Thoracic aorta (tissue), 2 donors: Measurements from ENCODE around the gene FAT2. TPM values are rescaled to one million over a fixed set of nuclear protein-coding genes. Genes with fewer than 3 reads are reported as not detected.

ENCODE experiments used
- ATAC-seq: fragments of 150-250 bp; one replicate; pipeline ENCODE4 v1.8.0; 2017; ENCODE audit warnings: low read depth; ENCODE audit not compliant: insufficient number of reproducible peaks, low FRiP score
- DNase-seq: peaks from one replicate; pipeline ENCODE4 v3.0.0-alpha.2; 2020; ENCODE audit warnings: low spot score
- H3K27ac ChIP-seq, 2 donors: fragments of 200-600 bp; sonication (generic); 1 replicate in 1 of 2; 2 replicates in 1 of 2; pipeline ENCODE4 v1.5.1; 2016; ENCODE audit warnings: mild to moderate bottlenecking in 2 of 2, moderate library complexity in 2 of 2
- H3K27me3 ChIP-seq: fragments of 200-600 bp; sonication (generic); replicated peaks from 2 replicates; pipeline ENCODE4 v1.6.0; 2016; ENCODE audit warnings: mild to moderate bottlenecking; ENCODE audit not compliant: insufficient read depth
- H3K36me3 ChIP-seq: fragments of 200-600 bp; sonication (generic); one replicate; pipeline ENCODE4 v1.5.1; 2016
- H3K4me1 ChIP-seq, 2 donors: fragments of 200-600 bp; sonication (generic); 1 replicate in 1 of 2; 2 replicates in 1 of 2; pipeline versions ENCODE4 v1.5.1 to v1.6.0; 2016; ENCODE audit warnings: low read depth in 2 of 2, mild to moderate bottlenecking in 1 of 2; ENCODE audit not compliant: control insufficient read depth in 1 of 2
- H3K4me3 ChIP-seq: fragments of 200-600 bp; sonication (generic); 2 replicates; pipeline ENCODE4 v1.5.1; 2016; ENCODE audit warnings: mild to moderate bottlenecking
- H3K9me3 ChIP-seq: fragments of 200-600 bp; sonication (generic); 2 replicates; pipeline ENCODE4 v1.5.1; 2016
- CTCF ChIP-seq: fragments of 200-600 bp; sonication (generic); IDR thresholded peaks from one replicate; pipeline ENCODE4 v1.5.1; 2019; ENCODE audit warnings: antibody characterized with exemption
- total RNA-seq, 2 donors: library from RNA; depleted of rRNA; stranded (reverse); fragments of >200 nt; gene quantifications; one replicate each; pipeline versions ENCODE4 v1.1.0 to v1.2.3, GENCODE V29; 2016

The FAT2 gene
- total RNA-seq, 2 donors from 2014 or later = 0.14 TPM; not detected in 1

DNA sequence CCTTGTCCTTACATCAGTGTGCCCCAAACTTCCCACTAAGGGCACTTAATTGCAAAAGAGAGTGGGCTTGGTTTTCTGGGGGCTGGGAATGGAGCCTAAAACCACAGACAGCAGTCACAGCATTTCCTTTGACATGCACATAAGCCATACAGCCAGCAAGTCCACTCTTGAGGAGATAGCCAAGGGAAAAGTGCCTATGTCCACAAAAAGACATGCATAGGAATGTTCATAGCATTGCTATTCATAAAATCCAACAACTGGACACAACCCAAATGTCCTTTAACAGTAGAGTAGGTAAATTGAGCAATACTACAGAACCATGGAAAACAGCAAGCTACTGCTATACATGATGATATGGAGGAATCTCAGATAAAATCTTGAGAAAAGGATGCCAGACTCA, 11.7 kb upstream of the FAT2 start:
- no peaks in the 10 kb centered on the region for H3K27me3 ChIP-seq
- H3K9me3 ChIP-seq = no peaks in the 10 kb centered on the region
- no peaks in the 10 kb centered on the region for H3K4me1 ChIP-seq
- ATAC-seq = no peak
- no peak for TF ChIP-seq CTCF
- H3K36me3 ChIP-seq = no peaks in the 10 kb centered on the region
- no peak overlapping the region for H3K27ac ChIP-seq
- H3K4me3 ChIP-seq = no peak overlapping the region
- no peak for DNase-seq

- no peak for TF ChIP-seq CTCF
- no peaks in the 10 kb centered on the region for H3K4me1 ChIP-seq
- ATAC-seq = no peak
Measured at GRCh38 chr5:151601391-151601790, 10.3 kb upstream of the FAT2 start.

GRCh38 chr5:151600069-151600665, 9.0 kb upstream of the FAT2 start:
- Histone ChIP-seq H3K9me3 (no peaks in the 10 kb centered on the region), H3K36me3 (no peaks in the 10 kb centered on the region), H3K4me3 (no peak overlapping the region), H3K4me1 (no peaks in the 10 kb centered on the region), H3K27ac (no peak overlapping the region), H3K27me3 (no peaks in the 10 kb centered on the region)
- no peak for DNase-seq
- TF ChIP-seq CTCF = no peak
- ATAC-seq = no peak

More at GRCh38 chr5:151601391-151601790, 10.3 kb upstream of the FAT2 start:
- no peak for DNase-seq
- H3K27me3 ChIP-seq = no peaks in the 10 kb centered on the region
- H3K4me3 ChIP-seq = no peak overlapping the region
- H3K27ac ChIP-seq = no peak overlapping the region
- H3K9me3 ChIP-seq = no peaks in the 10 kb centered on the region
- no peaks in the 10 kb centered on the region for H3K36me3 ChIP-seq

- no peak for ATAC-seq
- no peaks in the 10 kb centered on the region for H3K4me1 ChIP-seq
Measured at GRCh38 chr5:151598984-151599383, 7.9 kb upstream of the FAT2 start.

GRCh38 chr5:151598549-151598948, 7.4 kb upstream of the FAT2 start:
- TF ChIP-seq CTCF = no peak
- no peaks in the 10 kb centered on the region for H3K4me1 ChIP-seq
- H3K27ac ChIP-seq = no peak overlapping the region
- ATAC-seq (no peak), DNase-seq (no peak)
- H3K27me3 ChIP-seq = no peaks in the 10 kb centered on the region
- no peaks in the 10 kb centered on the region for H3K36me3 ChIP-seq
- H3K4me3 ChIP-seq = no peak overlapping the region
- H3K9me3 ChIP-seq = no peaks in the 10 kb centered on the region

More at GRCh38 chr5:151598984-151599383, 7.9 kb upstream of the FAT2 start:
- DNase-seq = no peak
- no peak for TF ChIP-seq CTCF
- Histone ChIP-seq H3K9me3 (no peaks in the 10 kb centered on the region), H3K4me3 (no peak overlapping the region), H3K27ac (no peak overlapping the region), H3K27me3 (no peaks in the 10 kb centered on the region), H3K36me3 (no peaks in the 10 kb centered on the region)
